ENCODE measurements around the gene IL20RA. TPM values are rescaled to one million over a fixed set of nuclear protein-coding genes. Genes with fewer than 3 reads are reported as not detected.
A peak's percentile ranks its signal among the peaks of the same experiment; 100 is the strongest.

IL20RA gene
- total RNA-seq, 3 donors from 2014 or later: 0.05 TPM; not detected in 2

DNA sequence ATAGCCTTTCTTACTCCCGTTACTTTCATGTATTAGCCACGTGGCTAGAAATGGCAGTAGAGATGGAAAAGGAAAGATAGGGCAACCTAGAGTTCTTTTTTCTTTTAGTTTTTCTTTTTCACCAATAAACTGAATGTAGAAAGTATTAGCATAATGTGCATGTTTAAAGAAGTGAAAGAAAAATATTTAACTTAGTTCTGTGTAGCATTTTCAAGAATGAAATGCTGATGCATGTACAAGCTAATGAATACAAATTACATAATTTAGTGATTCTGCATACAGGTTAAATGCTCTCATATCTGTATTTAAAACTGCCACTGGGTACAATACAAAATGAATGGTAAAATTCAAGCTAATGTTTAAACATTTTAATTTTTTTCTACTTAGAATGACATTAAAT is 22.6 kb upstream of the IL20RA start:
- peaks cover 5% of the 10 kb centered on the region for H3K4me1 Mint-ChIP-seq (ENCODE audit: low read depth)
- no peak overlapping the region for H3K4me3 Mint-ChIP-seq
- ATAC-seq: no peak
- H3K36me3 Mint-ChIP-seq (ENCODE audit: insufficient read depth): no peaks in the 10 kb centered on the region
- H3K9me3 Mint-ChIP-seq: peaks cover 7% of the 10 kb centered on the region
- H3K27me3 Mint-ChIP-seq (ENCODE audit: low read depth): peaks cover 51% of the 10 kb centered on the region
- DNase-seq: no peak

DNA sequence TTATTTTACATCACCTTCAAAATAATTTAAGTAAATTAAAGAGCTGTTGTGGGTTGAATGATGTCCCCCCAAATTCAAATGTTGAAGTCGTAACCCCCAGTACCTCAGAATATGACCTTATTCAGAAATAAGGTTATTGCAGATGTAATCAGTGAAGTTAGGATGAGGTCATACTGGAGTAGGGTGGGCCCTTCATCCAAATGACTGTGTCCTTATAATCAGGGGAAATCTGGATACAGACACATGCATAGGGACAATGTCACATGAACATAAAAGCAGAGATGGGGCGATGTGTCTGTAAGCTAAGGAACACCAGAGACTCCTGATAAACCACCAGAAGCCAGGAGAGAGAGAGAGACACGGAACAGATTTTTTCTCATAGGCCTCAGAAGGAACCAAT is 13.3 kb upstream of the IL20RA start:
- Mint-ChIP-seq H3K4me3 (no peak overlapping the region), H3K9me3 (no peaks in the 10 kb centered on the region), H3K4me1 (ENCODE audit: low read depth) (no peaks in the 10 kb centered on the region), H3K36me3 (ENCODE audit: insufficient read depth) (no peaks in the 10 kb centered on the region), H3K27me3 (ENCODE audit: low read depth) (peaks cover 8% of the 10 kb centered on the region)
- no peak for DNase-seq
- ATAC-seq: no peak

DNA sequence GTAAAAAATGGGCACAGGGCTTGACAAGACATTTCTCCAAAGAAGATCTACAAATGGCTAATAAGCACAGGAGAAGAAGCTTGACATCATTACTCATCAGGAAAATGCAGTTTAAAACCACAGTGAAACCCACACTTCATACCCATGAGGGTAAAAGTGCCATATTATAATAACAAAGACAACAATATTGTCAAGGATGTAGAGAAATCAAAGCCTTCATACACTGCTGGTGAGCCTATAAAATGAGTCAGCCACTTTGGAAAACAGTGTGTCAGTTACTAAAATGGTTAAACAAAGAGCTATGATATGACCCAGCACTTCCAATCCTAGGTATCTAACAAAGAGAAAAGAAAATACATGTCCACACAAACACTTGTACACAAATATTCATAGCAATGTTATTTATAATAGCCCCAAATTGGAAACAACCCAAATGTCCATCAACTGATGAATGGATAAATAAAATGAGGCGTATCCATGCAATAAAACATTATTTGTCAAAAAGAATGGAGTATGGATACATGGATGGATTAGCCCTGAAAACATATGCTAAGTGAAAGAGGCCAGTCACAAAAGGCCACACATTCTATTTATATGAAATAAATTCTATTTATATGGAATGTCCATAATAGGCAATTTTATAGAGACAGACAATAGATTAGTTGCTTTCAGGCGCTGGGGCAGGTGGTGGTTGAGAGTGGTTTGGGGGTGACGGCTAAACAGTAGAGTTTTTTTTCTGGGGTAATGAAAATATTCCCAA is 11.5 kb upstream of the IL20RA start:
- no peaks in the 10 kb centered on the region for H3K36me3 Mint-ChIP-seq (ENCODE audit: insufficient read depth)
- no peaks in the 10 kb centered on the region for H3K9me3 Mint-ChIP-seq
- H3K27me3 Mint-ChIP-seq (ENCODE audit: low read depth): peaks cover 23% of the 10 kb centered on the region
- ATAC-seq: no peak
- no peak overlapping the region for H3K4me3 Mint-ChIP-seq
- no peaks in the 10 kb centered on the region for H3K4me1 Mint-ChIP-seq (ENCODE audit: low read depth)
- DNase-seq: no peak

DNA sequence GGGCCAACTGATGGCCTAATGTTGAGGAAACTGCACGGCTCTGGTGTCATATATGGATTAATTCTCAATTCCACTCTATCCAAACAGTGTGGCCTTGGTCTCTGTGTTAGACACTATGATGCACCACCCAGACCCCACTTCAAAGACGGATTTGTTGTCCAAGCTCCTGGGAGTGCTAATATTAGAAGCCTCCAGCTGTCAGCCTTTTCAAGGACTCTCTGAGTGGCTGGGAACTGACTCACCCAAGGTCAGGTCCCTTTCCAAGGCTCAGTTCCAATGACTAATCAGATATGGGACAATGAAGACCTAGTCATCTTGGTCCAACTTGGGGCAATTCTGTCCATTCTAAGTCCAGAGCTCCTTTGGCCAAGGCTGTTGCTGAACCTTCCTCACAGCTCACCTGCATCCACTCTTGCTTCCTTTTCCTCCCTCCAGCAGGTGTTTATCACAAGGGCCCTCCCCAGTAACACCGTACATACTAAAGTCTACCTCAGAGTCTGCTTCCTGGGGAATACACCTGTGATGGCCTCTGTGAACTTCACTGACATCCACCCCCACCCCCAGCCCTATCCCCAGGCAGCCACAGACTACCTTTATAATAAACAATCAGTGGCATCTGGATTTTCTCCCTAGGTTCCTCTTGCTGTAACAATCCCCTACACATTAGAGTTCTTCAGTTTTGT is 7.2 kb upstream of the IL20RA start:
- no peak for DNase-seq
- H3K36me3 Mint-ChIP-seq (ENCODE audit: insufficient read depth): no peaks in the 10 kb centered on the region
- no peak for ATAC-seq
- no peak overlapping the region for H3K4me3 Mint-ChIP-seq
- H3K4me1 Mint-ChIP-seq (ENCODE audit: low read depth): no peaks in the 10 kb centered on the region
- H3K27me3 Mint-ChIP-seq (ENCODE audit: low read depth): peaks cover 59% of the 10 kb centered on the region
- no peaks in the 10 kb centered on the region for H3K9me3 Mint-ChIP-seq

DNA sequence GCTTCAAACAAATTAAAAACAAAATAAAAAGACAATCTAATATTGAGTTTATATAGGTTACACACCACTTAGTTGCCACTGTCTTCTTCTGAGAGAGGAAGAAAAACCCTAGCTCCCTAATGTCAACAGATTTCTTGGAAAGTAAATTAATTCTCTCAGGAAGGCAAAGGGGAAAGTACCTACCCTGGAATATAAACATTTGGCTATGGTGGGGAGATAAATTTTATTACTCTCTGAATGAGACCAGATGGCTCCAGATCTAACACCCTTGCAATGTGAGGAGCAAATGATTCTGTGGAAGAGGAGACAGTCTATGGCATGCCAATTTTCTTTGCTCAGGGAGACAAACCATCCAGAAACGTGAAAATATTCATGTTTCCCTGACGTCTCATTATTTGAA is 4.3 kb upstream of the IL20RA start:
- Mint-ChIP-seq H3K27me3 (ENCODE audit: low read depth) (peaks cover 63% of the 10 kb centered on the region), H3K9me3 (no peaks in the 10 kb centered on the region), H3K4me1 (ENCODE audit: low read depth) (peaks cover 4% of the 10 kb centered on the region), H3K36me3 (ENCODE audit: insufficient read depth) (no peaks in the 10 kb centered on the region), H3K4me3 (no peak overlapping the region)
- no peak for ATAC-seq
- DNase-seq: no peak

DNA sequence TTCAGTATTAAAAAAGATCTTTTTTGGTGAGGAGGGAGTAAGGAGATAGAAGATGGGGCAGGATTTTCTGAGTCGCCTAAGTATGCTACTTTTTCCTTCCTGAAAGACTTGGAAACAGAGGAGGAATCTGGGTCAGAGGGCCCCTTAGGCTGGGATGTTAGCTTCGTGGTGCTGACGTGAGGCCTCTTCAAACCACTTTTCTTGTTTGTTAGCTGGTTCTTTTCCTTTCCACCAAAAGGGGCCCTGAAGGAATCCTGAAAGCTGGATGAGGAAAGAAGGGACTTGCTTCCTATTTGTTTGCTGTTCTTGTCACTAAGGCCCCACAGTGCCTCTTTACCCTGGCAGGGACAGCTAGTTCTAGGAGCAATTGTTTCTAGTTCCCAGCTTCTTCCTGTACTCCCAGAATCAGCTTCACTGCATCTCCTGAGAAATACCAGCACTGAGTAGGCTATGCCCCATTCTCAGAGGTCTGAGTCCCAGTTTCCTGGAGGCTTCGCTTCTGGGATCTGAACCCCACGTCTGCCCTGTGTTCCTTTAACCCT is 2.2 kb upstream of the IL20RA start:
- Mint-ChIP-seq H3K36me3 (ENCODE audit: insufficient read depth) (no peaks in the 10 kb centered on the region), H3K4me1 (ENCODE audit: low read depth) (peaks cover 7% of the 10 kb centered on the region), H3K4me3 (no peak overlapping the region), H3K9me3 (no peaks in the 10 kb centered on the region), H3K27me3 (ENCODE audit: low read depth) (peaks cover 67% of the 10 kb centered on the region)
- no peak for ATAC-seq
- DNase-seq: no peak

DNA sequence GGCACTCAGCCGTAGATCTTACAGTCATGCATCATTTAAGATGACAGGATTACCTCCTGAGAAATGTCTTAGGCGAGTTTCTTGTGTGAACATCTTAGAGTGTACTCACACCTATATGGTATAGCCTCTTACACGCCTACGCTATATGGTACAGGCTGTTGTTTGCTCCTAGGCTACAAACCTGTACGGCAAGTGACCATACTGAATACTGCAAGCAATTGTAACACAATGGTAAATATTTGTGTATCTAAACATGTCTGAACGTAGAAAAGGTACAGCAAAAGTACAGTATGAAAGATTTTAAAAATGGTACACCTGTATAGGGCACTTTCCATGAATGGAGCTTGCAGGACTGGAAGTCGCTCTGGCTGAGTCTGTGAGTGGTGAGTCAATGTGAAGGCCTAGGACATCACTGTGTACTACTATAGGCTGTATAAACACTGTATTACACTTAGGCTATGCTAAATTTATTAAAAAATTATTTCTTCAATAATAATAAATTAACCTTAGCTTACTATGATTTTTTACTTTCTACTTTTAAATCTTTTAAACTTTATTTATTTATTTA is 541 bp upstream of the IL20RA start:
- Mint-ChIP-seq H3K4me3 (peak overlapping the region; percentile 74), H3K36me3 (ENCODE audit: insufficient read depth) (no peaks in the 10 kb centered on the region), H3K27me3 (ENCODE audit: low read depth) (peaks cover 67% of the 10 kb centered on the region), H3K4me1 (ENCODE audit: low read depth) (peaks cover 7% of the 10 kb centered on the region), H3K9me3 (no peaks in the 10 kb centered on the region)
- no peak for DNase-seq
- no peak for ATAC-seq

DNA sequence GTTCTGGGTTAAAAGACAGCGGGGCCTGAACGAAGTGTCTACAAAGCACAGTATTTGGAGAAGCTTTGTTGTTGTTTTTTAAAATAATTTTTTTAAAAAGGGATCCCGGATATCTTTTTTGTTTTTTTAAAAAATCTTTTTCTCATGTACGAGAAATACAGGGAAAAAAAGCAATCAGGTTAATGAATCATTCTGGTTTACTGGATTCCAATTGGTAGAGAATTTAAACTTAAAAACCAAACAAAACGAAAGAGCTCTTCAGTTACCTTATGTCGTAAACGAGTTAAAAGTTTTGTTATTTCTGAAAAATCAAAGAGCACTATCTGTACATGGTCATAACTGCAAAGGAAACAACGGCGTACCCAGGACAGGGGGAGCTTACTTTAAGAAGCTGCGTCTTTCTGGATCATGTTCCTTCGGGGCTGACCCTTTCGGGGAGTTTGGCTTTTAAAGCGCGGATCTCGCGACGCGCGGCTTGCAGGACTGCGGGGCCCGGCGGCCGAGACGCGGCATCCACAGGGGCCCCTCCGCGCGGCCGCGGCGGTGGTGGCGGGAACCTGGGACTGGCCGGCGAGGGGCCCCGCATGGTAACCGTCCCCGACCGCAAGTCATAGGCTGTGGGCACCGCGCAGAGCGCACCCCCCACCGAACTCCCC is 927 bp downstream of the IL20RA start:
- ATAC-seq: peak; percentile 46 to 52
- Mint-ChIP-seq H3K4me3 (peak overlapping the region; percentile 69), H3K9me3 (no peaks in the 10 kb centered on the region), H3K27me3 (ENCODE audit: low read depth) (peaks cover 64% of the 10 kb centered on the region), H3K36me3 (ENCODE audit: insufficient read depth) (no peaks in the 10 kb centered on the region), H3K4me1 (ENCODE audit: low read depth) (peaks cover 7% of the 10 kb centered on the region)
- no peak for DNase-seq

DNA sequence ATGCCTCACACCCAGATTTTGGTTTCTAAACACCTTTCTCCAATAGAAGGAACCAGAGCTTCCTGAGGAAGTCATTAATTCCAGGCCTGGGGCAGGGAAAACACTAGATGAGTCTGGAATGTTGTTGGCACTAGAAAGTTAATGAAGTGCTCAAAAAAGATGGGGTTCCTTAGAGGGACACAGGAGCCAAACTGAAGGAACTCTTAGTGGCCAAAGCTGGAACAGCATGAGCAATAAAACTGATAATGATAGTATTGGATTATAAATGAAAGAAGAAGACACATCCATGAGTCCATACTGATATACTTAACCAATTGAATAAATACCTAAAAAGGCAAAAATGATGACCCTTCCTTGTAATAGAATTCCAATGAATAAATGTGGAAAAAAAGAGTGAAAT is 4.4 kb downstream of the IL20RA start:
- Mint-ChIP-seq H3K9me3 (no peaks in the 10 kb centered on the region), H3K36me3 (ENCODE audit: insufficient read depth) (no peaks in the 10 kb centered on the region), H3K4me3 (no peak overlapping the region), H3K4me1 (ENCODE audit: low read depth) (peaks cover 7% of the 10 kb centered on the region), H3K27me3 (ENCODE audit: low read depth) (peaks cover 63% of the 10 kb centered on the region)
- ATAC-seq: no peak
- DNase-seq: no peak

DNA sequence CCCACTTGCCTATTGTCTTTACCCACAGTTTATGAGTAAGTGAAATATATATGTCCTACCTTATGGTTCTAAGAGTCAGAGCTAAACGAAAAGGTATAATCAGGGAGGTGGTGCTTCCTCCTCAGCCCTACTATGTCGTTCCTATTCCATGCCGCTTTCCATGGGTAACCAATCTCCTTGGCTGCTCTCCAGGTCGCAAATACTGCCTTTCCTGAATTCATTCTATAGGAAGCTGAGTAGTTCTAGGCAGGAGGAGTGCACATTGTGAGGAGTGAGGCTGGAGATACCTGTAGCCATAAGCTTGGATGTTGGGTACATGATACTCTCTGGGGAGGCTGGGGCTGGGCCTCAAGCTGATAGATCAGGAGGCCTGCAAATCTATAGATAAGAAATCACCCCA is 5.8 kb downstream of the IL20RA start:
- Mint-ChIP-seq H3K27me3 (ENCODE audit: low read depth) (peaks cover 62% of the 10 kb centered on the region), H3K9me3 (no peaks in the 10 kb centered on the region), H3K36me3 (ENCODE audit: insufficient read depth) (no peaks in the 10 kb centered on the region), H3K4me1 (ENCODE audit: low read depth) (peaks cover 3% of the 10 kb centered on the region), H3K4me3 (no peak overlapping the region)
- ATAC-seq (no peak), DNase-seq (no peak)

DNA sequence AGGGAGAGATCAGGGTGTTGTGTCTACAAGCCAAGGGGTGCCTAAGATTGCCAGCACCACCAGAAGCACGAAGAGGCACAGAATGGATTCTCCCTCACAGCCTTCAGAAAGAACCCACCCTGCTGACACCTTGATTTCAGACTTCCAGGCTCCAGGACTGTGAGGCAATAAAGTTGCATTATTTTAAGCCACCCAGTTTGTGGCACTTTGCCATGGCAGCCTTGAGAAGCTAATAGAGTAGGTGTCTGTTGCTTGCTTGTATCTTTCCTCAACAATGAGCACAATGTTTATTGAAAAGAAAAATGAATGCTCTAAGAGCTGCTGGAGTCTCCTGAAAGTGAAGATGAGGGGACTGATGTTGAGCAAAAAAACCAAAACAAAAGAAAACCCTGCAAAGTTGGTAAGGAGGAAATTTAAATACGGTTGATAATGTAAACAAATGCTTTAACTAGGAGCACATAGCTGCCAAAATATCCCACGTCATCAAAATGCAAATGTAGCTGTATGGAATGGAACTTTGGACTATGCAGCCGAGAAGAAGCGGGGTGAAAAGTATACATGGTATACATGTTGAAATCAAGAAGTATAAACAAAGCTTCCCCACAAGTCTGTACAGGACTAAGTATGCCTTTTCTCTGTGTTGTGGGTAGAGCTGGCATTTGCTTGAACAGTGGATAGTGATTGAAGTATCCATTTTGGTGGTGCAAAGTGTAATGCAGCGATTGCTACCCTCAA is 8.0 kb downstream of the IL20RA start:
- peaks cover 60% of the 10 kb centered on the region for H3K27me3 Mint-ChIP-seq (ENCODE audit: low read depth)
- no peaks in the 10 kb centered on the region for H3K36me3 Mint-ChIP-seq (ENCODE audit: insufficient read depth)

DNA sequence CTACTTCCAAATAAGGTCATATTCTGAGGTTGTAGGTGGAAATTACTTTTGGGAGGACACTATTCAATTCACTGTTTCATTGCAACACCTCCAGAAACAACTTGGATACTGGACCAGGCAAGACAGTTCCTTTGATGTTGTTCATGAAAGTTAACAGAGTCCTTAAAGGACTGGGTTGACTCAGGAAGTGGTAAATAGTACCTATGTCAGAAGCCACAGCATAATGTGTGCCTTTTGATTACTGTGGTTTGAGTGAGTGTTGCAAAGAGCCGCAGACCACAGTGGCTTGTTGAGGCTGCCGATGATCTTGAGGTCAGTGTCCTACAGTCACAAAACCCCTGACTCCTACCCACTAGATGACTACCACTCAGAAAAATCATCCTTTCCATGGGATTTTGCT is 10.9 kb downstream of the IL20RA start:
- DNase-seq: no peak
- H3K9me3 Mint-ChIP-seq: no peaks in the 10 kb centered on the region
- ATAC-seq: peak; percentile 97 to 98
- H3K4me3 Mint-ChIP-seq: no peak overlapping the region
- H3K36me3 Mint-ChIP-seq (ENCODE audit: insufficient read depth): no peaks in the 10 kb centered on the region
- peaks cover 10% of the 10 kb centered on the region for H3K4me1 Mint-ChIP-seq (ENCODE audit: low read depth)
- H3K27me3 Mint-ChIP-seq (ENCODE audit: low read depth): peaks cover 56% of the 10 kb centered on the region

More for the DNA sequence above, 8.0 kb downstream of the IL20RA start:
- Mint-ChIP-seq H3K4me3 (no peak overlapping the region), H3K4me1 (ENCODE audit: low read depth) (peaks cover 10% of the 10 kb centered on the region), H3K9me3 (no peaks in the 10 kb centered on the region)
- DNase-seq: no peak
- ATAC-seq: no peak

DNA sequence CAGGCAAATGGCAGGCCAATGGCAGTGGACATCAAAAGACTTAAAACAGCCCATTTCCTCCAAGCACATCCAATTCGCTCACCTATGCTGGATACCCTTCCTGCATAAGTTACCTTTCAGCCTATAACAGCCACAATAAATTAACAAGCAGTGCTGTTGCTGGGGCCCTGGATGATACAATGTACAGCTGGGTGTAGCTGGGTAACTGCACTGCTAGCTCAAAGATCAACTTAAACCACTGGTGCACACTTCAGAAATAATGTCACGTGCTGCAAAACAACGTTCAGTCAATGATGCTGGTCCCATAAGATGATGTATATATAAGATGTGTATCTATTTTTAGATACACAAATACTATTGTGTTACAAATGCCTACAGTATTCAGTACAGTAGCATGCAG is 13.6 kb downstream of the IL20RA start:
- no peak for DNase-seq
- ATAC-seq: no peak
- peaks cover 10% of the 10 kb centered on the region for H3K4me1 Mint-ChIP-seq (ENCODE audit: low read depth)
- no peak overlapping the region for H3K4me3 Mint-ChIP-seq
- peaks cover 67% of the 10 kb centered on the region for H3K27me3 Mint-ChIP-seq (ENCODE audit: low read depth)
- no peaks in the 10 kb centered on the region for H3K9me3 Mint-ChIP-seq
- no peaks in the 10 kb centered on the region for H3K36me3 Mint-ChIP-seq (ENCODE audit: insufficient read depth)

DNA sequence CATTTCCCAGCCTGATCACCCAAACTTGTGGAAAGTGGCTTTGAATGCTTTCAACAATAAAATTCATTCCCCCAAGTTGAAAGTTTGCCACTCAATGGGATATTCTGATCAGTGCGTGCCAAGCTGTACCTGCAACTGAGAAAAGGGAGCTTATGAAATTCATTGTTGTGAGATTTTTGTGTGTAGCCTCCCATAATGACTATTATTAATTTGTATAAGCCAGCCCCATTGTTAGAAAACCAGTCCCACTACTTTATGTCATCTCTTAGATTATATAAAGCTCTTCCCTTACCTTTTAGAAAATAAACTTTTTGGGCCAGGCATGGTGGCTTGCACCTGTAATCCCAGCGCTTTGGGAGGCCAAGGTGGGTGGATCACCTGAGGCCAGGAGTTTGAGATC is 15.9 kb downstream of the IL20RA start:
- Mint-ChIP-seq H3K36me3 (ENCODE audit: insufficient read depth) (no peaks in the 10 kb centered on the region), H3K9me3 (no peaks in the 10 kb centered on the region), H3K4me3 (no peak overlapping the region), H3K4me1 (ENCODE audit: low read depth) (peaks cover 8% of the 10 kb centered on the region), H3K27me3 (ENCODE audit: low read depth) (peaks cover 60% of the 10 kb centered on the region)
- ATAC-seq (no peak), DNase-seq (no peak)
